Articular chondrocyte of knee joint (primary cell): Measurements from ENCODE around the gene ANO1. TPM values are rescaled to one million over a fixed set of nuclear protein-coding genes. Genes with fewer than 3 reads are reported as not detected.

Experiments used
- small RNA-seq: library from RNA; depleted of rRNA; stranded (forward); fragments of <200 nt; gene quantifications from one replicate; pipeline ENCODE3, GENCODE V24; 2012
- total RNA-seq: library from RNA; depleted of rRNA; stranded (reverse); fragments of >200 nt; gene quantifications from 2 replicates; pipeline ENCODE4 v1.2.3, GENCODE V29; 2012

ANO1 gene
- total RNA-seq: 0.26 and 0.43 TPM in 2 replicates

GRCh38 chr11:70078095-70078780, at the start of gene ANO1:
Gene ANO1 (plus strand): TSS chr11:70078317. CDS start chr11:70078607, 290 bp downstream.

GRCh38 chr11:70202920-70203750, 125.0 kb downstream of the ANO1 start, which contains the start of gene FADD:
Gene FADD (plus strand): TSS chr11:70203296. CDS start chr11:70203460, 164 bp downstream.

Small RNA genes within 50 kb of the gene (small RNA-seq; reads per million reads assigned to genes)
- not detected for gene RNU6-1175P

Other genes with a start within 250 kb of the ANO1 start
- 33.3 and 37.7 TPM in 2 replicates for gene FADD, start 125.0 kb downstream of the ANO1 start, total RNA-seq
- gene PPFIA1, start 192.4 kb downstream of the ANO1 start, total RNA-seq: 64.2 and 74.7 TPM in 2 replicates